Activated CD4-positive, alpha-beta T cell treated with anti-CD3 and anti-CD28 coated beads, Interleukin-2, amount 50 U/mL, for 4 hours (primary cell): ENCODE data around the gene KIF2A.
A peak's percentile ranks its signal among the peaks of the same experiment; 100 is the strongest.

Experiments used
- DNase-seq, 2 experiments: peaks; one replicate each; pipeline ENCODE4 v3.0.0-alpha.2; 2020

KIF2A gene

GRCh38 chr5:62386824-62387223 lies 80.8 kb downstream of the KIF2A start:
- no peak for DNase-seq

GRCh38 chr5:62395210-62395950 lies 89.4 kb downstream of the KIF2A start:
- DNase-seq = no peak

GRCh38 chr5:62403411-62404250 lies 97.6 kb downstream of the KIF2A start, which contains the start of gene DIMT1:
TSS of gene DIMT1 (minus strand) at chr5:62403905. CDS start at chr5:62403772, 133 bp downstream.
- DNase-seq = peak; percentile 90 to 91

- DNase-seq = peak; percentile 98
These were observed 106.7 kb downstream of the KIF2A start, which contains the start of gene IPO11 for GRCh38 chr5:62412549-62413329. TSS of gene IPO11 (plus strand) at chr5:62412763. CDS start at chr5:62437280, 24,517 bp downstream.

- no peak for DNase-seq
These were observed 107.7 kb downstream of the KIF2A start for GRCh38 chr5:62413711-62414110.

GRCh38 chr5:62418462-62419076 lies 112.6 kb downstream of the KIF2A start:
- DNase-seq = no peak

- no peak for DNase-seq
These were observed 113.6 kb downstream of the KIF2A start for GRCh38 chr5:62419609-62420008.

GRCh38 chr5:62421414-62421813 lies 115.4 kb downstream of the KIF2A start:
- DNase-seq = no peak

- DNase-seq = no peak
These were observed 118.8 kb downstream of the KIF2A start for GRCh38 chr5:62424763-62425162.

GRCh38 chr5:62431735-62432620 lies 126.0 kb downstream of the KIF2A start:
- DNase-seq = no peak

GRCh38 chr5:62432621-62433064 lies 126.6 kb downstream of the KIF2A start:
- DNase-seq = no peak
